Measurements from ENCODE around the gene AQP12A.

Gene AQP12A

DNA sequence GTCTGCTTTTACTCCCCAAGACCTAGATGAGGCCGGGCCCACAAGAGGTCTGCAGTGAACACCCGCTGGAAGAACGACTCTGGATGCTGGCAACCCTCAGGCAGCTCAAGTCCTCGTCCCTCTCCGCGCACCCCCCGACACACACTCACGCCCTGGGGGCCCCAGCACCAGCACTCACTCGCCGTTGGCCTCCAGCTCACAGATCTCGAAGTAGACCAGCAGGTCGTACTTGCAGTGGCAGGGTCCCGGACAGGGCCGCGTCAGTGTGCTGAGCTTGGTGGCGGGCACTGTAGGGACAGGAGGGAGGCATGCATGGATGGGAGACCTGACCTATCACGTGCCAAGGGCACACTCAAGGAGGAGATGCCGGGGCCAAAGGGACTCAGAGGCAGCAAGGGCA is 49.4 kb downstream of the AQP12A start:
- no peak for DNase-seq (ENCODE audit: low read depth in 2 of 2)

DNA sequence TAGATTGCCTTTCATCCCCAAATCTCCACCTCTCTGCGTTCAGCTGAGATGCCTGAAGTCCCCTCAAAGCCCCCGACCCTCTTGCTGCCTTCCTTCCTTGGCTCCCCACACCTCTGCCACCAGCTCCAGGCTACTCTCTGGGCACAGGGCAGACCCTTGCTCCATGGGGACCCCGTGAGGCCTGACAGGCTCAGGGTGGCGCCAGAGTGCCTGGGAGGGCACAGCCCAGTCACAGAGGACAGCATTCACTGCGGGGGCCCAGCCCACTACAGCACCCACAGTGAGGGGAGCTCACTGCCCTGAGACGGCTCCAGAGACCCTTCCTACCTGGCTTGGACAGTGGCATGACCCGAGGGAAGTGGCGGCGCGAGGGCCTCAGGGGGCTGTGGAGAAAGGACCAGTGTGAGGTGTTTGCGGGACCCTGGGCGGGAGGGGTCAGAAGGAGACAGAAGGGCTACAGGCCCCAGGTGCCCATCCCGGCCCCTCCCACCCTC is 51.0 kb downstream of the AQP12A start:
- DNase-seq (ENCODE audit: low read depth in 2 of 2) = no peak

DNA sequence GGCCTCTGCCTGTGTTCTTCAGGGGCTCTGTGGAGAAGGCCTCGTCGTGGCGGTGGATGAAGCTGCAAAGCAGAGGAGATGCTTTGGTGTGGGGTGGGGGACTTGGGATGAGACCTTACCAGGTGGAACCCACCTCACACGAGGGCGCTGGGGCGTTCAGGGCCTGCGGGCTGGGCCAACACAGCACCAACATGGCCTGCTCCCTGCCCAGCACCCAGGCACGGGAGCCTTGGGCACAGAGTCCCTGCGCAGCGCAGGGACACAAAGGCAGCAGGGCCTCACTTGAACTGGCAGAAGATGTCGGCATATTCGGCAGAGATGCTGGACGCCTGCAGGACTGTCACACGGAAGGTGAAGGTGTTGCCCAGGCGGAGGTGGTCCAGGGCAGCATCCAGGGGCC is 53.8 kb downstream of the AQP12A start:
- DNase-seq (ENCODE audit: low read depth in 2 of 2) = no peak

DNA sequence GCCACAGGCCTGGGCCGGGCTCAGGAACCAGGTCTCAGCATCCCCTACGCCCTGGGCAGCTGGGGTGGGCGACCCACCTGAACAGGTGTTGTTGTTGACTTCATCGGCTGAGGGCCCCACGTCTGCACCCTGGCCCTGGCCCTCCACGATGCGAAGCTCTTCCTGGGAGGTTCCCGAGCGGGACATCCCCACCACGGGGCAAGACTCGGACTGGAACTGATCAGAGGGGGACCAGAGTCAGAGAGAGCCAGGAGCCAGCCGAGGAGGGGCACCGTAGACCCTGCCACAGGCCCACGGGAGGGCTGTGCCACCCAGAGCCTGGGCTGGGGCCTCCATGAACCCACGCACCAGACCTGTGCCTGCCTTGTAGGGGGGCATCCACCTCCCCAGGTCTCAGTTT is 54.3 kb downstream of the AQP12A start:
- no peak for DNase-seq (ENCODE audit: low read depth in 2 of 2)

DNA sequence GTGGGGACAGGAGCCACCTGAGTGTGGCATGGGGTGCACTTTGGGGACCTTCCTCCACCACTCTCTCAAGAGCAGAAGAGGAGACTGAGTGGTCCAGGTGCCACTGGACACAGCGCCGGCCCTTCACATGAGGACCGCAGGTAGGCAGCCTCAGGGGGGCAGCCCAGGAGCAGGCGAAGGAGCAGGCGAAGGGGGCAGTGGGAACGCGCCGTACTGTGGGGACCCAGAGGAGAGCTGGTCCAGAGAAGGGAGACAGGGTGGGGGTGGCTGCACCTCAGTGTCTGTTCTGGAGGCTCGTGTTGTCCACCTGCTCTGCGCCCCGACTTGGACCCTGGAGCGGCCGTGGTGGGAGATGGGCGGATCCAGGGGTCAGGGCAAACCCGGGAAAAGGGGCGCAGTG is 55.0 kb downstream of the AQP12A start:
- no peak for DNase-seq (ENCODE audit: low read depth in 2 of 2)

DNA sequence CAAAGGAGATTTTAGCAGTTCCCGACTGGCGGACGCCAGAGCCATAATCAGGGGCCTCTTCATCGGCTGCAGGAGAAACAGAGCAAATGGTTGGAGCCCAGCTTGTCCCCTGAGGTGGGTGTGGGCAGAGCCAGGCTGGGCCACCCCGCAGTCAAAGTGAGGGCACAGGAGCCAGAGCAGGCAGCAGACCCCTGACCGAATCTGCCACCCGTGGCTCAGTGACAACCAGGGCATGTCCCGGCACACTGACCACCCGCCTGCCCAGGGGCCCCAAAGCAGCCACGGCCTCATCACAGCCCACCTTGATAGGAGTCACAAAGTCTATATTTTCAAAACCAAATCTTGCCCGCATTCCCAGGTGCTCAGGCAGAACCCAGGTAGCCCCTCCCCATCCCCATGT is 55.6 kb downstream of the AQP12A start:
- no peak for DNase-seq (ENCODE audit: low read depth in 2 of 2)
